Epidermal melanocyte (primary cell): Measurements from ENCODE around the gene RNF44.
A peak's percentile ranks its signal among the peaks of the same experiment; 100 is the strongest.
"Not testable (repeated sequence)": the region's sequence is repeated elsewhere in the genome, so short reads cannot be mapped to it uniquely, and the experiment has no call there.

ENCODE experiments used
- DNase-seq: peaks from one replicate; pipeline ENCODE4 v3.0.0; 2011; ENCODE audit warnings: low spot score; ENCODE audit not compliant: insufficient read length

RNF44 gene

GRCh38 chr5:176552332-176552869 is 15.2 kb upstream of the RNF44 start:
- DNase-seq, result no peak

GRCh38 chr5:176550937-176551336 is 13.7 kb upstream of the RNF44 start:
- DNase-seq, result not testable (repeated sequence)

- no peak for DNase-seq
Observed at GRCh38 chr5:176550275-176550831, 13.2 kb upstream of the RNF44 start.

- no peak for DNase-seq
Observed at GRCh38 chr5:176549871-176550270, 12.7 kb upstream of the RNF44 start.

GRCh38 chr5:176548967-176549444 is 11.8 kb upstream of the RNF44 start, which contains the start of gene CDHR2:
Gene CDHR2 (plus strand): TSS chr5:176549342. CDS start chr5:176565353, 16,011 bp downstream.
- DNase-seq, result no peak

- DNase-seq, result no peak
Observed at GRCh38 chr5:176547802-176548201, 10.6 kb upstream of the RNF44 start.

- DNase-seq, result no peak
Observed at GRCh38 chr5:176545737-176546509, 8.7 kb upstream of the RNF44 start.

GRCh38 chr5:176545388-176545736 is 8.2 kb upstream of the RNF44 start:
- DNase-seq, result no peak

GRCh38 chr5:176543428-176544182 is 6.4 kb upstream of the RNF44 start:
- no peak for DNase-seq

GRCh38 chr5:176542596-176543427 is 5.6 kb upstream of the RNF44 start:
- DNase-seq, result no peak

- no peak for DNase-seq
Observed at GRCh38 chr5:176542135-176542595, 5.0 kb upstream of the RNF44 start.

GRCh38 chr5:176541338-176542134 is 4.3 kb upstream of the RNF44 start:
- no peak for DNase-seq

GRCh38 chr5:176540956-176541337 is 3.7 kb upstream of the RNF44 start:
- DNase-seq, result no peak

GRCh38 chr5:176540476-176540899 is 3.3 kb upstream of the RNF44 start:
- no peak for DNase-seq

GRCh38 chr5:176538989-176539384 is 1.8 kb upstream of the RNF44 start:
- DNase-seq, result no peak

- no peak for DNase-seq
Observed at GRCh38 chr5:176538230-176538988, 1.2 kb upstream of the RNF44 start.

GRCh38 chr5:176537554-176538229 is 490 bp upstream of the RNF44 start:
- peak; percentile 87 for DNase-seq

- DNase-seq, result peak; percentile 79
Observed at GRCh38 chr5:176536132-176536901, 885 bp downstream of the RNF44 start.
